ENCODE measurements around the gene SELENOM.

Gene SELENOM

DNA sequence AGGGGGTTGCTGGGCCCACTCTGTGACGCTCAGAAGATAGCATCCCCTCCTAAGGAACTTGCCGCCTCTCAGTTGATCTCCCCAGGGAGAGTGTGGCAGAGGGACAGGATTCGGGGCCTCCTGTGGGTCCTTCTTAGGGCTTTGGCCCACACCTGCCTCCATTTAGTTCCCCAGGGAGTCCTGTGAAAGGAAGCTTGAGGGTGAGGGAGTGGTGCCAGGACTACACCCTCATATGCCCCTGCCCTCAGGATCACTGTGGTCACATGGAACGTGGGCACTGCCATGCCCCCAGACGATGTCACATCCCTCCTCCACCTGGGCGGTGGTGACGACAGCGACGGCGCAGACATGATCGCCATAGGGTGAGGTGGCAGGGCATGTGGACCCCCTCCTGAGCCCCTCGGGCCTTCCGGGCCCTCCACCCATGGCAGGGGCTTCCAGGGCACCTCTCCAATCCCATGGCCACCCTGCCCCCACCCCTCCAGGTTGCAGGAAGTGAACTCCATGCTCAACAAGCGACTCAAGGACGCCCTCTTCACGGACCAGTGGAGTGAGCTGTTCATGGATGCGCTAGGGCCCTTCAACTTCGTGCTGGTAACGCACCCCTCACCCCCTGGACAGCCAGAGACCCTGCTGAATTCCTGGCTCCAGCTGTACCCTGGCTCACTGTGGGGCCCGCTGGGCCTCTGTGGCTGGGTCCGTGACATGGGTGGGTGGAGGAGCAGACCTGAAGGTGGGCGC, 18.9 kb upstream of the SELENOM start:
- TF ChIP-seq, protein P1, sequence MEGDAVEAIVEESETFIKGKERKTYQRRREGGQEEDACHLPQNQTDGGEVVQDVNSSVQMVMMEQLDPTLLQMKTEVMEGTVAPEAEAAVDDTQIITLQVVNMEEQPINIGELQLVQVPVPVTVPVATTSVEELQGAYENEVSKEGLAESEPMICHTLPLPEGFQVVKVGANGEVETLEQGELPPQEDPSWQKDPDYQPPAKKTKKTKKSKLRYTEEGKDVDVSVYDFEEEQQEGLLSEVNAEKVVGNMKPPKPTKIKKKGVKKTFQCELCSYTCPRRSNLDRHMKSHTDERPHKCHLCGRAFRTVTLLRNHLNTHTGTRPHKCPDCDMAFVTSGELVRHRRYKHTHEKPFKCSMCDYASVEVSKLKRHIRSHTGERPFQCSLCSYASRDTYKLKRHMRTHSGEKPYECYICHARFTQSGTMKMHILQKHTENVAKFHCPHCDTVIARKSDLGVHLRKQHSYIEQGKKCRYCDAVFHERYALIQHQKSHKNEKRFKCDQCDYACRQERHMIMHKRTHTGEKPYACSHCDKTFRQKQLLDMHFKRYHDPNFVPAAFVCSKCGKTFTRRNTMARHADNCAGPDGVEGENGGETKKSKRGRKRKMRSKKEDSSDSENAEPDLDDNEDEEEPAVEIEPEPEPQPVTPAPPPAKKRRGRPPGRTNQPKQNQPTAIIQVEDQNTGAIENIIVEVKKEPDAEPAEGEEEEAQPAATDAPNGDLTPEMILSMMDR (IDR thresholded peaks at IDR 0.05; ENCODE audit: insufficient read depth, missing control alignments) = no peak
- FAIRE-seq (no peak), DNase-seq (ENCODE audit: insufficient read length, low spot score) (no peak)

DNA sequence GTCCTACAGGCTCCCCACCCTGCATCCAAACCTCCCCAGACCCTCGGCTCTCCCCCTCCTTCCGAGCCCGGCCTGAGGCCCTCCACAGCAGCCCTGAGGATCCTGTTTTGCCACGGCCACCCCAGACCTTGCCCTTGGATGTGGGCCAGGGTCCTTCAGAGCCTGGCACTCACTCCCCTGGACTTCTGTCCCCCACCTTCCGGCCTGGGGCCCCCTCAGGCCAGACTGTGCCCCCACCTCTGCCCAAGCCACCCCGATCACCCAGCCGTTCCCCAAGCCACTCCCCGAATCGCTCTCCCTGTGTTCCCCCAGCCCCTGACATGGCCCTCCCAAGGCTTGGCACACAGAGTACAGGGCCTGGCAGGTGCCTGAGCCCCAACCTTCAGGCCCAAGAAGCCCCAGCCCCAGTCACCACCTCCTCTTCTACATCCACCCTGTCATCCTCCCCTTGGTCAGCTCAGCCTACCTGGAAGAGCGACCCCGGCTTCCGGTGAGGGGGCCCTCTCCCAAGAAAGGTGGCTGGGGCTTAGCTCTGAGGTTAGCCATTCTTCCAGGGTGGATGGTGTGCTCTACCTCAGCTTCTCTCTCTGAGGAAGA, 18.3 kb upstream of the SELENOM start:
- no peak for FAIRE-seq
- TF ChIP-seq, protein P1 (IDR thresholded peaks at IDR 0.05; ENCODE audit: insufficient read depth, missing control alignments) = no peak
- no peak for DNase-seq (ENCODE audit: insufficient read length, low spot score)

DNA sequence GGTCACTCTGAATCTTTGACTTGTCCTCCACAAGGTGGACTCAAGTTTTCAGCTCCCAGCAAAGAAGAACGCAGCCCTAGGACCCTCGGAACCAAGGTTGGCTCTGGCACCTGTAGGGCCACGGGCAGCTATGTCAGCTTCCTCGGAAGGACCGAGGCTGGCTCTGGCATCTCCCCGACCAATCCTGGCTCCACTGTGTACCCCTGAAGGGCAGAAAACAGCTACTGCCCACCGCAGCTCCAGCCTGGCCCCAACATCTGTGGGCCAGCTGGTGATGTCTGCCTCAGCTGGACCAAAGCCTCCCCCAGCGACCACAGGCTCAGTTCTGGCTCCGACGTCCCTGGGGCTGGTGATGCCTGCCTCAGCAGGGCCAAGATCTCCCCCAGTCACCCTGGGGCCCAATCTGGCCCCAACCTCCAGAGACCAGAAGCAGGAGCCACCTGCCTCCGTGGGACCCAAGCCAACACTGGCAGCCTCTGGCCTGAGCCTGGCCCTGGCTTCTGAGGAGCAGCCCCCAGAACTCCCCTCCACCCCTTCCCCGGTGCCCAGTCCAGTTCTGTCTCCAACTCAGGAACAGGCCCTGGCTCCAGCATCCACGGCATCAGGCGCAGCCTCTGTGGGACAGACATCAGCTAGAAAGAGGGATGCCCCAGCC, 17.6 kb upstream of the SELENOM start:
- DNase-seq (ENCODE audit: insufficient read length, low spot score) = no peak
- TF ChIP-seq, protein P1 (IDR thresholded peaks at IDR 0.05; ENCODE audit: insufficient read depth, missing control alignments) = no peak
- FAIRE-seq = no peak

DNA sequence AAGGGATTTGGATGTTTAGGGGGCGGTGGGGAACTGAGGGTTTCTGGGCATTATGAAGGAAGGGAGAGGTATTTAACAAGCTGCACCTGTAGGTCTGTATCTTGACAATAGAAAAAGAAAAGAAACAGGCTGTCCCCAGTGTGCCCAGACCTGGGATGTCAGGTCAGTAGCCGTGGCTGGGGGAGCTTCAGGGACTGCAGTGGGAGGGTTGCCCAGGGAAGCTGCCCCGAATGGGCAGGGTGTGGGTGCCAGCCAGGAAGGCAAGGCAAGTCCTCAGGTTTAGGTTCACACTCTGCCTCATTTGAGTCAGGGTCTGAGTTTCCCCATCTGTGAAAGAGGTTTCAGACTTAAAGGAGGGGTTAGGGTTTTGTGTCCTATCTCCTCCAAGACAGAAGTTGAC, 16.9 kb upstream of the SELENOM start:
- DNase-seq (ENCODE audit: insufficient read length, low spot score) (no peak), FAIRE-seq (no peak)
- TF ChIP-seq, protein P1 (IDR thresholded peaks at IDR 0.05; ENCODE audit: insufficient read depth, missing control alignments) = no peak

DNA sequence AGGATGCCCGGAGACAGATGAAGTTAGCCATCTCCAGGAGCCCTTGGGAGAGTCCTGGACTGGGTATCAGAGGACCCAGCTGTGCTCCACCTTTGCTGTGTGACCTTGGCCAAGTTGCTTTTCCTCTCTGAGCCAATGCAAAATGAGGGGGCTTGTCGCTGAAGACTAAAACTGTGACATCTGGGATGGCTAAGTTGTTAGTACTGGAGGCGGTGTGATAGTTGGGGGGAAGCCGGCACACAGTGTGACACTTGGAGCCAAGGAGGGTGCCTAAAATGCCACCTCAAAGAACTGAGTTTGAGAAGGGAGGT, 15.9 kb upstream of the SELENOM start:
- DNase-seq (ENCODE audit: insufficient read length, low spot score) (no peak), FAIRE-seq (no peak)
- TF ChIP-seq, protein P1 (IDR thresholded peaks at IDR 0.05; ENCODE audit: insufficient read depth, missing control alignments) = no peak

DNA sequence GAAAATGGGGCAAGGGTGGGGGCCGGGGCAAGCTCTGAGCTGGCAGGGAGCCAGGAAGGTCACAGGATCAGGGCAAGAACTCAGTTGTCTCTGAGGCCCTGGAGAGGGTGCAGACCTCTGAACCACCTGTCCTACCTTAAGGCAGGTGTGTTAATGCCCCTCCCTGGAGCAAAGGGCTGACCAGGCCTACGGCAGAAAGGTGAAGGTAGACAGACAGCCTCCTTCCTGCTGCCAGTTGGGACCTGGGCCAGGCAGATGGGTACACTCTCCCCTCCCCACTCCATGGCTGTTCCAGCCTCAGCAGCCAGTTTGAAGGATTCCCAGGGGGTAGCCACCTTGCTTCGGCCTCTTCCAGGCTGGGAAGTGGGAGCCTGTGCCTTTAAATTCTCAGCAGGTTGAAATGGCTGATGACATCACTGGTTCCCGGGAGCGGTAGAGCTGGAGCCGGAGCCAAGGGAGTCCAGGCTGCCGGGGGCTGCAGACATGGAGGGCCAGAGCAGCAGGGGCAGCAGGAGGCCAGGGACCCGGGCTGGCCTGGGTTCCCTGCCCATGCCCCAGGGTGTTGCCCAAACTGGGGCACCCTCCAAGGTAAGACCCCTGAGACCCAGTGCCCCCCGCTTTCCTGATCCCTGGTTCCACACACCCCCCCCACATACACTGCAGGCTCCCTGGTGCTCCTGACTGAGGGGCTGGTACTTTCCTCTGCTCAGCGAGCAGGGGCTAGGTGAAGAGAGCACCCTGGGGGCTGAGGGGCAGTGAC, 15.3 kb upstream of the SELENOM start, which contains the start of gene INPP5J:
Gene INPP5J, plus strand, starts transcription at position 435 of the 760 bp plus-strand sequence. Its CDS starts 49 bp downstream, at position 484.
- TF ChIP-seq, protein P1 (IDR thresholded peaks at IDR 0.05; ENCODE audit: insufficient read depth, missing control alignments) = no peak

More for the DNA sequence above, 15.3 kb upstream of the SELENOM start, which contains the start of gene INPP5J:
- DNase-seq (ENCODE audit: insufficient read length, low spot score) (peak; percentile 70), FAIRE-seq (no peak)
